ENCODE measurements around the gene TBX20. TPM values are rescaled to one million over a fixed set of nuclear protein-coding genes. Genes with fewer than 3 reads are reported as not detected.

The TBX20 gene
- total RNA-seq, 1 experiment from 2014 or later: not detected

- H3K27me3 Mint-ChIP-seq (ENCODE audit: insufficient read depth, unreplicated experiment): peaks cover 53% of the 10 kb centered on the region
- no peak overlapping the region for H3K27ac Mint-ChIP-seq (ENCODE audit: low read depth, unreplicated experiment)
- no TSS peak for BruUV-seq (replicated peaks)
- DNase-seq (ENCODE audit: unreplicated experiment): no peak
- no peaks in the 10 kb centered on the region for H3K36me3 Mint-ChIP-seq (ENCODE audit: insufficient read depth, unreplicated experiment)
- no peak for TF ChIP-seq CTCF (IDR thresholded peaks at IDR 0.05; ENCODE audit: unreplicated experiment)
- no peaks in the 10 kb centered on the region for H3K9me3 Mint-ChIP-seq (ENCODE audit: unreplicated experiment)
- H3K4me3 Mint-ChIP-seq (ENCODE audit: unreplicated experiment): no peak overlapping the region
- ChIA-PET CTCF (no interaction called here), POLR2A (no interaction called here)
- H3K4me1 Mint-ChIP-seq (ENCODE audit: insufficient read depth, unreplicated experiment): no peaks in the 10 kb centered on the region
- intact Hi-C loops (cut with micrococcal nuclease): no loop called here
These were observed 1.7 kb upstream of the TBX20 start for GRCh38 chr7:35255443-35256255.

GRCh38 chr7:35254496-35255442, 869 bp upstream of the TBX20 start:
- no peaks in the 10 kb centered on the region for H3K4me1 Mint-ChIP-seq (ENCODE audit: insufficient read depth, unreplicated experiment)
- H3K9me3 Mint-ChIP-seq (ENCODE audit: unreplicated experiment): no peaks in the 10 kb centered on the region
- BruUV-seq (replicated peaks): no TSS peak
- no peak overlapping the region for H3K4me3 Mint-ChIP-seq (ENCODE audit: unreplicated experiment)
- intact Hi-C loops (cut with micrococcal nuclease): no loop called here
- ChIA-PET CTCF (no interaction called here), POLR2A (no interaction called here)
- peaks cover 53% of the 10 kb centered on the region for H3K27me3 Mint-ChIP-seq (ENCODE audit: insufficient read depth, unreplicated experiment)
- TF ChIP-seq CTCF (IDR thresholded peaks at IDR 0.05; ENCODE audit: unreplicated experiment): no peak
- H3K27ac Mint-ChIP-seq (ENCODE audit: low read depth, unreplicated experiment): no peak overlapping the region
- no peak for DNase-seq (ENCODE audit: unreplicated experiment)
- no peaks in the 10 kb centered on the region for H3K36me3 Mint-ChIP-seq (ENCODE audit: insufficient read depth, unreplicated experiment)

- no peak overlapping the region for H3K27ac Mint-ChIP-seq (ENCODE audit: low read depth, unreplicated experiment)
- CTCF ChIA-PET: no interaction called here
- BruUV-seq (replicated peaks): no TSS peak
These were observed 515 bp downstream of the TBX20 start for GRCh38 chr7:35253460-35253709.

More at GRCh38 chr7:35253460-35253709, 515 bp downstream of the TBX20 start:
- H3K9me3 Mint-ChIP-seq (ENCODE audit: unreplicated experiment): no peaks in the 10 kb centered on the region
- no peak for TF ChIP-seq CTCF (IDR thresholded peaks at IDR 0.05; ENCODE audit: unreplicated experiment)
- intact Hi-C loops (cut with micrococcal nuclease): no loop called here
- no peak overlapping the region for H3K4me3 Mint-ChIP-seq (ENCODE audit: unreplicated experiment)
- H3K27me3 Mint-ChIP-seq (ENCODE audit: insufficient read depth, unreplicated experiment): peaks cover 53% of the 10 kb centered on the region
- no peaks in the 10 kb centered on the region for H3K4me1 Mint-ChIP-seq (ENCODE audit: insufficient read depth, unreplicated experiment)
- H3K36me3 Mint-ChIP-seq (ENCODE audit: insufficient read depth, unreplicated experiment): no peaks in the 10 kb centered on the region
- POLR2A ChIA-PET: no interaction called here
- no peak for DNase-seq (ENCODE audit: unreplicated experiment)

All from MCF 10A (cell line).